ENCODE results near the gene RNF44.
"Not testable (repeated sequence)": the region's sequence is repeated elsewhere in the genome, so short reads cannot be mapped to it uniquely, and the experiment has no call there.

The RNF44 gene

DNA sequence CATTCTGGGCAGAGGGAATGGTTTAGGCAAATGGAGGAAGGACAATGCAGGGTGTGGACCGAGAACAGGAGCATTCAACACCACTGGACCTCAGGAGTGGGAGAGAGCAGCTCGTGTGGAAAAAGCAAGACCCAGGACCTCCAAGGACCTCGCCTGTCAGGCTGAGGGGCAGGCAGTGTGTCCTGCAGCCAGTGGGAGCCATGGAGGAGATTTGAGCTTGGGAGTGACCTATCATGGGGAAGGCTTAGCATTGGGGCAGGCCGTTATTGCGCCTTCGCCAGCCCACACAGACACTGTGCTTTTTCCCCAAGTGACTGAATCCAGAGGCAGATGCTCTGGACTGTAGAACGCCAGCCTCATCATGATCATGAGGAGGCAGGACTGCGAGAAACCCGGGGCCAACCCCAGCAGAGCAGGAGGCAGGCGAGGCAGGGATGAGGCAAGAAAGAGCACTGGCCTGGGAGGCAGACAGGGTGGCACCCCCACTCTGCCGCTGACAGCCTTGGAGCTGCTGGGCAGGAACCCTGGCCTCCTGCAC lies 15.2 kb upstream of the RNF44 start:
- no peak for DNase-seq (ENCODE audit: low read depth in 2 of 2, low spot score in 1 of 2)

DNA sequence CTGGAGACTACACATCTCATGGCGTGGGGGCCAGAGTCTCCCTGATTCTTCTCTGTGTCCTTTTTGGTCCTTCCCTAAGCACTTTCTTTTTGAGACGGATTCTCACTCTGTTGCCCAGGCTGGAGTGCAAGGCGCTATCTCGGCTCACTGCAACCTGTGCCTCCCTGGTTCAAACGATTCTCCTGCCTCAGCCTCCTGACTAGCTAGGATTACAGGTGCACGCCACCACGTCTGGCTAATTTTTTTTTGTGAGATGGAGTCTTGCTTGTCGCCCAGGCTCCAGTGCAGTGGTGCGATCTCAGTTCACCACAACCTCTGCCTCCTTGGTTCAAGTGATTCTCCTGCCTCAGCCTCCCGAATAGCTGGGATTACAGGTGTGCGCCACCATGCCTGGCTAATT lies 13.7 kb upstream of the RNF44 start:
- not testable (repeated sequence) for DNase-seq (ENCODE audit: low read depth in 2 of 2, low spot score in 1 of 2)

- no peak for DNase-seq (ENCODE audit: low read depth in 2 of 2, low spot score in 1 of 2)
These were observed 13.2 kb upstream of the RNF44 start for GRCh38 chr5:176550275-176550831.

DNA sequence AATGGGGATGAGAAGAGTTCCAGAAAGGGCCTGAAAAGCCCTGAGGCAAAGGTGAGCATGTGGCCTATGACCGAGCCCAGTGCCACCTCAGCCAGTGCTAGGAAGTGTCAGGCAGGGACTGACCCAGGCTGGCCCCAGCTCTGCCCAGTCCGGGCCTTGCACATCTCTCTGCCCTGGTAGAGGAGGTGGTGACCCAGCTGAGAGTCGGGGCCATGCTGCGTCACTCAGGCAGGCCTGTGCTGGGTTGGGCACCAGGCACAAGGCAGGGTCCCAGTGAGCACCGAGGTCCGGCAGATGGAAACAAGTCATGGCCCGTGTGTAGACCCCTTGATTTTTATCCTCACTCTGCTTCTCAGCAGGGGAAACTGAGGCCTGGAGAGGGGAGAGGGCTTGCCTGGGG lies 12.7 kb upstream of the RNF44 start:
- DNase-seq (ENCODE audit: low read depth in 2 of 2, low spot score in 1 of 2), result no peak

DNA sequence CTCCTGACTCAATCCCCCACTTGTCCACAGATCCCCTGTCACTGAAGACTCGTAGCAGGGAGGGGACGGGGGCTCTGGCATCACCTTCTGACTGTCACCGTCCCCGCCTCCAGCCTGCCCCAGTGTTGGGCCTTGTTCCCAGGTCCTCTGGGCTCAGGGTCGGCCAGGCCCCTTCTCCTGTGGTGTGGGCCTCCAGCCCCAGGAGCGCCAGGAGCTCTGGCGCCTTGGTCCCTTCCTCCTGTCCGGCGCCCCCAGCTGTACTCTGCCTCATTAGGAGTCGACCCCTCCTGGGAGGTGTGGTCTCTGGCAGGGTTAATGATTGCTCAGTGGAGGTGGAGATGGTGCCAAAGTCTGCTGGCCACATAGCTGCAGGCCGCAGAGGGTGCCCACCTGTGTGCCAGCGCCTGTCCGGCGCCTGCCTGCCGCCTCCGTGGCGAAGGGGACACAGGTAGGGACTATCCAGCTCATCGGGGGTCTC lies 11.8 kb upstream of the RNF44 start, which contains the start of gene CDHR2:
TSS of gene CDHR2 (plus strand) at position 376 of the 478 bp plus-strand sequence. CDS start 16,011 bp downstream, outside the sequence.
- DNase-seq (ENCODE audit: low read depth in 2 of 2, low spot score in 1 of 2), result no peak

DNA sequence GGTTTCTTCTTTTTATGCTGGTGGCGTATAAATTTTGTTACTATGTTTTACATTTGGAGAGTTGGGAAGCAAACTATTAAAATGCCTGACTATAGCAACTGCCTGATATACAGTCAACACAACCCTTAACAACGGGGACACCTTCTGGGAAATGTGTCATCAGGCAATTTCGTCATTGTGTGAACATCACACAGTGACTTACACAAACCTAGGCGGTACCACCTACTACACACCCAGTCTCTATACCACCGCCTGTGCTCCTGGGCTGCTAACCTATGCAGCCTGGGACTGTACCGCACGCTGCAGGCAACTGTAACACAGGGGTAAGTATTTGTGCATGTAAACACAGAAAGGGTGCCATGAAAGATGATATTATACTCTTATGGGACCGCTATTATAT lies 10.6 kb upstream of the RNF44 start:
- DNase-seq (ENCODE audit: low read depth in 2 of 2, low spot score in 1 of 2), result no peak

DNA sequence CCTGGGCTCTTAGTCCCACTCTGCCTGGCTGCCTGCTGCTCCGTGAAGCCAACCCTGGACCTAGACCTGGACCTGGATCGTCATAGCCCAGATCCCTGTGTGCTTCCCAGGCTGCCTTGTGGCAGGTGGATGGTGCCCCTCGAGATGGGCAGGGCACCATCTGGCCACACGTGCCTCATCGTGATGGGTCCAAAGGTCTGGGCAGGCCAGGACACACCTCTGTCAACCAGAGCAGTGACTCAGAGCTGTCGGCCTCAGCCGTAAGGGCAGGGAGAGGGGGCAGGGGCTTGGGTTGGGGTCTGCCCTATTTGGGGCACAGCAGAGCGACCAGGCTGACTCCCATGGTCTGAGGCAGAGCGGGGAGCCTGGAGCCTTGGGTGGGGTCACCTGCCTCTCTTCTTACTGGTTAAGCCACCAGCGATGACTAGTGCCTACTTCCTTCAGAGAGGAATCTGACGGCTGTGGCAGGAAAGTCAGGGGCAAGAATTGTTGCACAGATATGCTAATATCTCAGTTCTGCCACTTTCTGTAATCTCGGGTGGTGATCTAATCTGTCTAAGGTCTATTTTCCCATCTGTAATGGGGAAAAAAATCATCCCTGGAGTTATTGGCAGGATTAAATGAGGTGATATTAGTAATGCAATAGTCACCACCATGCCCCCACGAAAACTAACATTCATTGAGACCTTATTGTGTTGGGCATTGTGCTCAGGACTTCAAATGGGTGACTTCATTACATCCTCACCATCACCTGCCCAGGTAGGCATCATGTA lies 8.7 kb upstream of the RNF44 start:
- no peak for DNase-seq (ENCODE audit: low read depth in 2 of 2, low spot score in 1 of 2)

DNA sequence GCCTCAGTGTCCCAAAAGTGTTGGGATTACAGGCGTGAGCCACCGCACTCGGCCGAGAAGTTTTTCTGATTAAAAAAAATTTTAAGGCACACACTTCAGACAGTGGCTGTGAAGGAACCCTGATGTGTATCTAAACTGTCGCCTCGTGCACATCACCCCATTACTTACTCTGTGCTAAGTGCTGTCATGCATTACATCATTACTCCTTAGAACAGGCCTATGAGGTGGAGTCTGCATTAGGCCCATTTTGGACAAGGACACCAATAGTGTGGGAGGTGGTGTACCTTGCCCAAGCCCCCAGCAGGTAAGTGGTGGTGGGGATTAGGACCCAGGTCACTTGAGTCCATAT lies 8.2 kb upstream of the RNF44 start:
- no peak for DNase-seq (ENCODE audit: low read depth in 2 of 2, low spot score in 1 of 2)

DNA sequence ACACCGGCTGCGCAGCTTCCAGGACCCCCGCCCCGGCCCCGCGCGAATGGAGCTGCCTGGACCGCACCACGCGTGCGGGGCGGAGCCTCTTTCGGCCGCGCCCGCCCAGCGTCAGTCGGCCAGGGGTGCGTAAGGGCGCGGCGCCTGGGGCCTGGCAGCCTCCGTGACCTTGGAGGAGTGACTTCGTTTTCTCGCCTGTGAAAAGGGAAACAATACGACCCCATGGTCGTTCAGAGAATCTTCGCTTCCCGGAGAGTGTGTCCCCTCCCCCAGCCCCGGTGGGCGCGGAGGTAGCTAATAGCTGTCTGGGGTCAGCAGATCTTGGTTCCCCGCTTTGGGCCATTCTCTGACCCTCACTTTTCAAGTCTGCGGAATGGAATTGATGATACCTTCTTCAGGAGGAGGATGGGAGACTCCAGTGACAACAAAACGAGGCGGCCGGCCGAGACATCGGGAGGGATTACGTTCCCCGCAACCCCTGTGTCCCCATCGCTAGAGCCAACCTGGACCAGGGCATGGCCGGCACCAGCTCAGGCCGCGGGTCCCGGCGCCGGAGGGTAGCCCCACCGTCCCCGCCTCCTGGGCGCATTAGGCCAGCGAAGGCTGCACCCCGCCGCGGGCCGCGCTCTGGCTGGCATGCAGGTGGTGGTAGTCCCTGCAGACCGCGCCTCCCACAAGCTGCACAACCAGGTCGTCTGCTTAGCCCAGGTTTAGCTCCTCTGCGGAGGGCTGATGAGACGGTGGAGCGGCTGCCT lies 6.4 kb upstream of the RNF44 start:
- peak in 1 of 2 donors; percentile 40 for DNase-seq (ENCODE audit: low read depth in 2 of 2, low spot score in 1 of 2)

DNA sequence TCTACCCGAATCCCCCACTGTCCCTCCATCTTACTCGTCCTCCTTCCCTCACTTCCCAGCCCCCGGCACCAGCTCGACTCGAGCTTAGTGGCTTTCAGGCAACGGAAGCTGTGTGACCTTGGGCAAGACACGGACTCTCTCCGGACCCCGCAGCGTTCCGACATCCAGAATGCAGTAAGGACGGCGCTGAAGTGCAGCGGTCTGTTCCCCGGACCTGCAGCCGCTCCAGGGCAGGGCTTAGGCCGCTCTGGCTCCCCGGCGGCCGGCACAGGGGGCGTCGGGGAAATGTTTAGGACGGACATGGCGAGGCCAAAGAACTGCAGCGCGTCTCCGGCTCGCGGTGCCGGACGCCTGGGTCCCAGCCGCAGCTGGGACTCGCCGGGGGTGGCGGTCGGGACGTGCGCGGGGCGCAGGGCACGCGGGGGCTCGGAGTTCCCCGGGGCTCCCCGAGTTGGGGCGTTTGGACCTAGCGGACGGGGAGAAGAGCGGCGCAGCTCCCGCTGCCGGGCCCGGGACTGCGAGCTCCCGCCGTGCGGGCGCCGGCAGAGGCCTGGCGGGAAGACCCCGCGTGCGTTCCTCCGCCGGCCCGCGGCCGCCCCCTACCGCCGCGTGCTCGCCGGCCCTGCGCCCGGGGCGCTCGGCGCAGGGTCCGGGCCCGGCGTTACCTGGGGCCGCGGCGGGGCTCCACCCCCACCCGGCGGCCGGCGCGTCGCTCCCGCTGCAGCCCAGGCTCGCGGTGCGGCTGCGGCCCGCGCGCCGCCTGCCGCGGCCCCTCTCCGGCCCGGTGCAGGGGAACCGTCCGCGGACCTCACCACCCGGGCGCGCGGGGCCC lies 5.6 kb upstream of the RNF44 start:
- DNase-seq (ENCODE audit: low read depth in 2 of 2, low spot score in 1 of 2), result no peak

GRCh38 chr5:176542135-176542595 lies 5.0 kb upstream of the RNF44 start:
- peak in 1 of 2 donors; percentile 37 for DNase-seq (ENCODE audit: low read depth in 2 of 2, low spot score in 1 of 2)

- DNase-seq (ENCODE audit: low read depth in 2 of 2, low spot score in 1 of 2), result peak in 1 of 2 donors; percentile 32
These were observed 4.3 kb upstream of the RNF44 start for GRCh38 chr5:176541338-176542134.

GRCh38 chr5:176540956-176541337 lies 3.7 kb upstream of the RNF44 start:
- DNase-seq (ENCODE audit: low read depth in 2 of 2, low spot score in 1 of 2), result no peak

DNA sequence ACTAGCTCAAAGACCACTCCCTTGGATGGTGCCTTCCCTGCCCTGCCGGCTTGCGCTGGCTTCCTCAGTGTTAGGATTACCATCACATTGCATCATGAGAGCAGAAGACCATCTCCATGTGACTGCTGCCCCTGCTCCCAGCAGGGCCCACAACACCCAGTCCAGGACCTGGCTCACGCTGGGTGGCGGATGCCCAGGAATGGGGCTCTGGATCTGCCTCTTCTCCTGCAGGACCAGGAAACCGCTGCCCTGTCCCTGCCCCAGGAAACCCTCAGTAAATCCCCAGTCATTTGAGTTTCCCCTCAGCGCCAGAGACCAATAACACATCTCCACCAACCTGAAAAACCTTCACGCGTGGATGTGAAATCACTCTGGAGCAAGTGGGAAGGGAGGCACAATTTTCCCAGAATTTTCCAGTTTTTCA lies 3.3 kb upstream of the RNF44 start:
- no peak for DNase-seq (ENCODE audit: low read depth in 2 of 2, low spot score in 1 of 2)

- no peak for DNase-seq (ENCODE audit: low read depth in 2 of 2, low spot score in 1 of 2)
These were observed 1.8 kb upstream of the RNF44 start for GRCh38 chr5:176538989-176539384.

- DNase-seq (ENCODE audit: low read depth in 2 of 2, low spot score in 1 of 2), result no peak
These were observed 1.2 kb upstream of the RNF44 start for GRCh38 chr5:176538230-176538988.

- DNase-seq (ENCODE audit: low read depth in 2 of 2, low spot score in 1 of 2), result peak; percentile 92 to 94
These were observed 490 bp upstream of the RNF44 start for GRCh38 chr5:176537554-176538229.

- peak; percentile 50 to 76 for DNase-seq (ENCODE audit: low read depth in 2 of 2, low spot score in 1 of 2)
These were observed 885 bp downstream of the RNF44 start for GRCh38 chr5:176536132-176536901.

Measured in stimulated activated CD8-positive, alpha-beta memory T cell treated with anti-CD3 and anti-CD28 coated beads, Interleukin-4, amount 100 ng/mL, for 4 hours (primary cell).